Fibroblast of the aortic adventitia (primary cell): ENCODE measurements around the gene SCN8A. TPM values are rescaled to one million over a fixed set of nuclear protein-coding genes. Genes with fewer than 3 reads are reported as not detected.
A peak's percentile ranks its signal among the peaks of the same experiment; 100 is the strongest.

Experiments
- DNase-seq: peaks from one replicate; pipeline ENCODE4 v3.0.0-alpha.2; 2010; ENCODE audit warnings: low read depth
- H3K4me3 ChIP-seq: 2 replicates; pipeline ENCODE4 v1.5.1; 2011; ENCODE audit warnings: low read depth, mild to moderate bottlenecking, control low read depth, low read length, moderate library complexity
- CTCF ChIP-seq: IDR thresholded peaks from 2 replicates; pipeline ENCODE4 v1.5.1; 2011; ENCODE audit warnings: mild to moderate bottlenecking, low read length, control low read depth, inconsistent platforms; ENCODE audit not compliant: insufficient read depth
- total RNA-seq: library from RNA; depleted of rRNA; stranded (reverse); fragments of >200 nt; gene quantifications from 2 replicates; pipeline ENCODE4 v1.2.3, GENCODE V29; 2012; ENCODE audit warnings: low replicate concordance

Gene SCN8A
- total RNA-seq, 1 donor: 7.9 TPM

GRCh38 chr12:51744235-51744634 is 153.2 kb downstream of the SCN8A start:
- no peak overlapping the region for H3K4me3 ChIP-seq
- no peak for TF ChIP-seq CTCF
- no peak for DNase-seq

GRCh38 chr12:51744957-51745356 is 153.9 kb downstream of the SCN8A start:
- no peak for TF ChIP-seq CTCF
- no peak for DNase-seq
- H3K4me3 ChIP-seq: no peak overlapping the region

GRCh38 chr12:51746416-51746815 is 155.4 kb downstream of the SCN8A start:
- no peak overlapping the region for H3K4me3 ChIP-seq
- DNase-seq: no peak
- no peak for TF ChIP-seq CTCF

- TF ChIP-seq CTCF: no peak
- H3K4me3 ChIP-seq: no peak overlapping the region
- no peak for DNase-seq
These were observed 157.2 kb downstream of the SCN8A start for GRCh38 chr12:51748235-51748634.

- no peak for TF ChIP-seq CTCF
- DNase-seq: no peak
- H3K4me3 ChIP-seq: no peak overlapping the region
These were observed 158.4 kb downstream of the SCN8A start for GRCh38 chr12:51749206-51749985.

GRCh38 chr12:51749986-51750317 is 158.9 kb downstream of the SCN8A start:
- no peak overlapping the region for H3K4me3 ChIP-seq
- TF ChIP-seq CTCF: no peak
- no peak for DNase-seq

- no peak for TF ChIP-seq CTCF
- peak; percentile 37 for DNase-seq
These were observed 160.6 kb downstream of the SCN8A start for GRCh38 chr12:51751661-51752060.

More at GRCh38 chr12:51751661-51752060, 160.6 kb downstream of the SCN8A start:
- H3K4me3 ChIP-seq: no peak overlapping the region
